GM19328 (cell line): ENCODE data around the gene ZC3H7B.
"Not testable (repeated sequence)": the region's sequence is repeated elsewhere in the genome, so short reads cannot be mapped to it uniquely, and the experiment has no call there.

ENCODE experiments used
- ATAC-seq: cut with Tn5 transposase; IDR thresholded peaks from one replicate; pipeline ENCODE4 v1.9.1; 2021; ENCODE audit warnings: mild to moderate bottlenecking, moderate library complexity; ENCODE audit not compliant: unreplicated experiment

ZC3H7B gene

GRCh38 chr22:41377846-41378245, 76.5 kb downstream of the ZC3H7B start:
- no peak for ATAC-seq

DNA sequence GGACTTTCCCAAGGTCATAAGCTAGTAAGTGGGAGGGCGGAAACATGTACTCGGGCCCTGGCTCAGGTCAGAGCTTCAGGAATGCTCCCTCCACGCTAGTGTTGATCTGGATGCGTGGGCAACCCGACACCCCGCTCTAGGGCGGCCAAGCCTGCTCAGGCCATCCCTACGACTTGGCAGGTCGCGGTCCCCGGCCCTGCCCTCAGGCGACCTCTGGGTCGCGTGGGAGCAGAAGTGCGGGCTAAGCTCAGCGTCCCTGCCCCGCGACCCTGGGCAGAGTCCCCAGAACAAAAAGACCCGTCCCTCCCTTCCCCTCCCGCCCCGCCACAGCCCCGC, 79.6 kb downstream of the ZC3H7B start:
- peak; percentile 7 for ATAC-seq

- ATAC-seq: peak; percentile 76
Measured at GRCh38 chr22:41381329-41382097, 80.2 kb downstream of the ZC3H7B start, which contains the start of gene TEF. TSS of gene TEF (plus strand) at chr22:41381942. CDS start at chr22:41382045, 103 bp downstream.

DNA sequence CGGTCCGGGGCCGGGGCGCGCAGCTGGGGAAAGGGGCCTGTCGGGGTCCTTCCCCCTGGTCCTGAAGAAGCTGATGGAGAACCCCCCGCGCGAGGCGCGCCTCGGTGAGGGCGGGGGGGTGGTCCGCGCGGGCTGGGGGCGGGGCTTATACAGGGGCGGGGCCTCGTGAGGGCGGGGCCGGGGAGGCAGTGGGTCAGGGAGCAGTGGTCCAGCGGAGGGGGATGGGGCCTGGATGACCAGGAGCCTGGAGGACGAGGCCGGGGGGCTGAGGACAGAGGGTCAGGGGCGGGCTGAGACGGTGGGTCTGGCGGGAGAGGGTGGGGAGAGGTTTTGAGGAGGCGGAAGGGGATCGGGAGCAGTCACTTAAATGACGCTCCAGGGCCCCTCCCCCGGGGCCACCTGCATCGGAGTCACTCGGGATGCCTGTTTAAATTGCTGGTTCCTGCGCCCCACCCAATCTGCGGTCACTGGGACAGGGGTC, 80.8 kb downstream of the ZC3H7B start:
- peak; percentile 28 for ATAC-seq

- ATAC-seq: no peak
Measured at GRCh38 chr22:41382610-41383009, 81.3 kb downstream of the ZC3H7B start.

- no peak for ATAC-seq
Measured at GRCh38 chr22:41383085-41383484, 81.8 kb downstream of the ZC3H7B start.

GRCh38 chr22:41384128-41384527, 82.8 kb downstream of the ZC3H7B start:
- no peak for ATAC-seq

DNA sequence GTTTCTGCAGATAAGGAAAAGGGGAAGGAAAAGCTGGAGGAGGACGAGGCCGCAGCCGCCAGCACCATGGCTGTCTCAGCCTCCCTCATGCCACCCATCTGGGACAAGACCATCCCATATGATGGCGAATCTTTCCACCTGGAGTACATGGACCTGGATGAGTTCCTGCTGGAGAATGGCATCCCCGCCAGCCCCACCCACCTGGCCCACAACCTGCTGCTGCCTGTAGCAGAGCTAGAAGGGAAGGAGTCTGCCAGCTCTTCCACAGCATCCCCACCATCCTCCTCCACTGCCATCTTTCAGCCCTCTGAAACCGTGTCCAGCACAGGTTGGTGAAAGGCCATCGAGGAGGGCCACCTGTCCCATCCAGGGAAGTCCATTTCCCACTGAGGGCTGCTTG, 86.0 kb downstream of the ZC3H7B start:
- no peak for ATAC-seq

DNA sequence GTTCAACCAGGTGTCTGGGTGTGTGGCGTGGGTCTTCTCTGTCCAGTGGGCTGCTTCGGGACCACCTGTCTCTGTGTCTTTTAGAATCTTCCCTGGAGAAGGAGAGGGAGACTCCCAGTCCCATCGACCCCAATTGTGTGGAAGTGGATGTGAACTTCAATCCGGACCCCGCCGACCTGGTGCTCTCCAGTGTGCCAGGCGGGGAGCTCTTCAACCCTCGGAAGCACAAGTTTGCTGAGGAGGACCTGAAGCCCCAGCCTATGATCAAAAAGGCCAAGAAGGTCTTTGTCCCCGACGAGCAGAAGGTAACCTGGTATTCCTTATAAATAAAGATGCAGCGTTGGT, 92.7 kb downstream of the ZC3H7B start:
- ATAC-seq: no peak

DNA sequence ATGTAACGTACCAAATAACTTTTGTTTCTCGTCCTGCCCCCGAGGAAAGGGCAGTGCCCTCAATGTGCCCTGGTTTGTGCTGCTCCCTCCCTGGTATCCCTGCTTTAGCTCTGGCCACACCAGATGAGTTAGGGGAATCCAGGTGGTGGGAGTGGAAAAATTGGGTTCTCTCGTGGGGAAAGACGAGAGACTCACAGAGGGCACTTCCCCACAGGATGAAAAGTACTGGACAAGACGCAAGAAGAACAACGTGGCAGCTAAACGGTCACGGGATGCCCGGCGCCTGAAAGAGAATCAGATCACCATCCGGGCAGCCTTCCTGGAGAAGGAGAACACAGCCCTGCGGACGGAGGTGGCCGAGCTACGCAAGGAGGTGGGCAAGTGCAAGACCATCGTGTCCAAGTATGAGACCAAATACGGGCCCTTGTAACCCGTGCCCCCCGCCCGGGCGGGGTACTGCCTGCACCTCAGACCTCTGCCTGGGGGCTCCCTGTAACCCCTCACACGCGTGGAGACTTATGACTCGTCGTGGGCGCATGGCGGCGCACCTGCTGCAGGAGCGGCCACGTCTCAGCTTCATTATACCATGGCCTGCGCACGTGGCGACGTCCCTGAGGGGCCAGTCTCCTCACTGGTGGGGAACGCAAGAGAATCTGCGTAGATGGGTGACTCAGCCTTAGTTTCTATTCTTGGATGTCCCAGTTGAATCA, 94.4 kb downstream of the ZC3H7B start:
- no peak for ATAC-seq

DNA sequence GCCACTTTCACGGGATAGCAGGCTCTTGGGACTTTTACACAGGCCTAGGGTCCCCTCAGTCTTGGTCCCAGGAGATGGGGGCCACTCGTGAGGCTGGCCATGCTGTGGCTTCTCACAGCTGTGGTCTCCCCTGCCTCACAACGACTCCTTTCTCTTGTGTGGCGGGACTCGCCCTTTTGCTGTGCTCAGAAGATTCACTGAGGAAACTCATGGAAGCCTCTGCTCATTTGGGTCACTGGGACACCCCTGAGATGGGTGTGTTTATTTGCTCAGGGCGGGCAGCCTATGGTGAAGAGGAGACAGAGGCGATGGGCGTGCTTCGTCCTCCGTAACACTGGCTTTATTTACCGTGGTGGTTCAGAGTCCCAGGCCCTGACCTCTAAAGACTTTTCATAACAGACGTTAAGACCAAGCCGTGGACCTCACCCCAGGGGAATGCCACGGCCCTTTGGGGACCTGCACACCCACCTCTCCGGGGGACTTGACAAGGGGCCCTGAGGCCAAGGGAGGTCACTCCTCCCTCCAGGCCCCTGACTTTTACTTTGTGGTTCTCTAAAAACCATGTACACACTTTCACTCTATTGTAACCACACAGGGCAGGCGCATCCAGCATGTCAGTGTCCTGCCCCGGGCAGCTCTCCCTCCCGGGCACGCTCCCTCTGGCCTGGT, 96.0 kb downstream of the ZC3H7B start:
- ATAC-seq: no peak

GRCh38 chr22:41398921-41399320, 97.6 kb downstream of the ZC3H7B start:
- ATAC-seq: no peak

- no peak for ATAC-seq
Measured at GRCh38 chr22:41401781-41402648, 100.7 kb downstream of the ZC3H7B start.

GRCh38 chr22:41402851-41403250, 101.5 kb downstream of the ZC3H7B start:
- not testable (repeated sequence) for ATAC-seq

- ATAC-seq: peak; percentile 67
Measured at GRCh38 chr22:41403532-41404318, 102.4 kb downstream of the ZC3H7B start.

- ATAC-seq: no peak
Measured at GRCh38 chr22:41405588-41405987, 104.3 kb downstream of the ZC3H7B start.

GRCh38 chr22:41406410-41406809, 105.1 kb downstream of the ZC3H7B start:
- no peak for ATAC-seq

GRCh38 chr22:41407433-41407832, 106.1 kb downstream of the ZC3H7B start:
- ATAC-seq: no peak

DNA sequence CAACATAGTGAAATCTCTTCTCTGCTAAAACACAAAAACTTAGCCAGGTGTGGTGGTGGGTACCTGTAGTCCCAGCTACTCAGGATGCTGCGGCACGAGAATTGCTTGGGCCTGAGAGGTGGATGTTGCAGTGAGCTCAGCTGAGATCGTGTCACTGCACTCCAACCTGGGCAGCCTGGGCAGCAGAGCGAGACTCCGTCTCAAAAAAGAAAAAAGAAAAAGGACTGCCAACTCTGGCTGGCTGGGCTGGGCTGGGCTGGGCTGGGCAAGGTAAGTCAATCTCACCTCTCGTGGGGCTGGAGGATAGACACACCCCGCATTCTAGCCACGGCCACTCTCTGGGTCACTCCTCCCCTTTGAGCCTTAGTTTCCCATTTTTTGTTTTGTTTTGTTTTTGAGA, 107.3 kb downstream of the ZC3H7B start:
- no peak for ATAC-seq
